ENCODE results near the gene FAM120B.
"Not testable (repeated sequence)": the region's sequence is repeated elsewhere in the genome, so short reads cannot be mapped to it uniquely, and the experiment has no call there.

The FAM120B gene

DNA sequence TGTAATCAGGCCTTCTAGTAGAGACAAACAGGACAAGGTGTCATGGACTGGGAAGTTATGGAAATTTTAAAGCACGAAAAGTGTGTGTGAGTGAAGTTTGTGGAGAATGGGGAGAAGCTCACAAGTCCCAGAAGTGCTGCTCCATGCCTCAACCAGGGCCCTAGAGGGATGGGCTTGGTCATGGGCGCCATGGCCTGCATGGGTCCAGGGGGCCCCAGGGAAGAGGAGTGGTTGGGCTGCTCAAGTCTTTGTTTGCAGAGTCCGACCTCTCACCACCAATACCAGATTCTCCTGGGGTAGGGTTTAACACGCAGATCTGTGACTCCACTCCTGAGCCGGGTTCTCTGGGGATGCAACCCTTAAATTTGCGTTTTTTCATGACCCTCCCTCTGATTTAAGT, 88.4 kb downstream of the FAM120B start:
- Histone ChIP-seq H3K9me3 (ENCODE audit: control insufficient read depth, low read length) (no peaks in the 10 kb centered on the region), H3K4me1 (ENCODE audit: control insufficient read depth, insufficient read depth, low read length) (no peaks in the 10 kb centered on the region), H3K9ac (ENCODE audit: low read length) (no peak overlapping the region), H3K36me3 (ENCODE audit: control insufficient read depth, insufficient read depth, low read length) (peaks cover 19% of the 10 kb centered on the region), H3K27me3 (ENCODE audit: control insufficient read depth, insufficient read depth, low read length) (no peaks in the 10 kb centered on the region), H3K4me3 (ENCODE audit: low read length) (no peak overlapping the region)

DNA sequence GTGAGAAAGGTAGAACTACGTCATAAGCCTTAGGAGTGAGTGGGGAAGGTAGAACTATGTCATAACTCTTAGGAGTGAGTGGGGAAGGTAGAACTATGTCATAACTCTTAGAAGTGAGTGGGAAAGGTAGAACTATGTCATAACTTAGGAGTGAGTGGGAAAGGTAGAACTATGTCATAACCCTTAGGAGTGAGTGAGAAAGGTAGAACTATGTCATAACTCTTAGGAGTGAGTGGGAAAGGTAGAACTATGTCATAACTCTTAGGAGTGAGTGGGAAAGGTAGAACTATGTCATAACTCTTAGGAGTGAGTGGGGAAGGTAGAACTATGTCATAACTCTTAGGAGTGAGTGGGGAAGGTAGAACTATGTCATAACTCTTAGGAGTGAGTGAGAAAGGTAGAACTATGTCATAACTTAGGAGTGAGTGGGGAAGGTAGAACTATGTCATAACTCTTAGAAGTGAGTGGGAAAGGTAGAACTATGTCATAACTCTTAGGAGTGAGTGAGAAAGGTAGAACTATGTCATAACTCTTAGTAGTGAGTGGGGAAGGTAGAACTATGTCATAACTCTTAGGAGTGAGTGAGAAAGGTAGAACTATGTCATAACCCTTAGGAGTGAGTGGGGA, 92.3 kb downstream of the FAM120B start:
- H3K27me3 ChIP-seq (ENCODE audit: control insufficient read depth, insufficient read depth, low read length); H3K9me3 ChIP-seq (ENCODE audit: control insufficient read depth, low read length); H3K9ac ChIP-seq (ENCODE audit: low read length); H3K4me3 ChIP-seq (ENCODE audit: low read length); H3K36me3 ChIP-seq (ENCODE audit: control insufficient read depth, insufficient read depth, low read length); H3K4me1 ChIP-seq (ENCODE audit: control insufficient read depth, insufficient read depth, low read length): not testable (repeated sequence)

DNA sequence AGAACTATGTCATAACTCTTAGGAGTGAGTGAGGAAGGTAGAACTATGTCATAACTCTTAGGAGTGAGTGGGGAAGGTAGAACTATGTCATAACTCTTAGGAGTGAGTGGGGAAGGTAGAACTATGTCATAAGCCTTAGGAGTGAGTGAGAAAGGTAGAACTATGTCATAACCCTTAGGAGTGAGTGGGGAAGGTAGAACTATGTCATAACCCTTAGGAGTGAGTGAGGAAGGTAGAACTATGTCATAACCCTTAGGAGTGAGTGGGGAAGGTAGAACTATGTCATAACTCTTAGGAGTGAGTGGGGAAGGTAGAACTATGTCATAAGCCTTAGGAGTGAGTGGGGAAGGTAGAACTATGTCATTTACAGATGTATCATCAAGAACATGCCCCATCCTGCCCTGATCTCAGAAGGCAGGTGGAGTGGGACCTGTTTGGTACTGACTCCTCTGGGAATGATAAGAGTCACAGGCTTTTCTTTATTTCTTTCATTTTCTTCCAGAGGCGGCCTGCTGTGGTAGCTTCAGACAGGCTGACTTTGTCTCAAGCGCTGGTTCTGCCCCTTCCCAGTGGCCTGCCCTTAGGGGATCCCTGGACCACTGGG, 93.5 kb downstream of the FAM120B start:
- not testable (repeated sequence) for H3K4me1 ChIP-seq (ENCODE audit: control insufficient read depth, insufficient read depth, low read length); H3K4me3 ChIP-seq (ENCODE audit: low read length); H3K9me3 ChIP-seq (ENCODE audit: control insufficient read depth, low read length); H3K36me3 ChIP-seq (ENCODE audit: control insufficient read depth, insufficient read depth, low read length); H3K9ac ChIP-seq (ENCODE audit: low read length); H3K27me3 ChIP-seq (ENCODE audit: control insufficient read depth, insufficient read depth, low read length)

DNA sequence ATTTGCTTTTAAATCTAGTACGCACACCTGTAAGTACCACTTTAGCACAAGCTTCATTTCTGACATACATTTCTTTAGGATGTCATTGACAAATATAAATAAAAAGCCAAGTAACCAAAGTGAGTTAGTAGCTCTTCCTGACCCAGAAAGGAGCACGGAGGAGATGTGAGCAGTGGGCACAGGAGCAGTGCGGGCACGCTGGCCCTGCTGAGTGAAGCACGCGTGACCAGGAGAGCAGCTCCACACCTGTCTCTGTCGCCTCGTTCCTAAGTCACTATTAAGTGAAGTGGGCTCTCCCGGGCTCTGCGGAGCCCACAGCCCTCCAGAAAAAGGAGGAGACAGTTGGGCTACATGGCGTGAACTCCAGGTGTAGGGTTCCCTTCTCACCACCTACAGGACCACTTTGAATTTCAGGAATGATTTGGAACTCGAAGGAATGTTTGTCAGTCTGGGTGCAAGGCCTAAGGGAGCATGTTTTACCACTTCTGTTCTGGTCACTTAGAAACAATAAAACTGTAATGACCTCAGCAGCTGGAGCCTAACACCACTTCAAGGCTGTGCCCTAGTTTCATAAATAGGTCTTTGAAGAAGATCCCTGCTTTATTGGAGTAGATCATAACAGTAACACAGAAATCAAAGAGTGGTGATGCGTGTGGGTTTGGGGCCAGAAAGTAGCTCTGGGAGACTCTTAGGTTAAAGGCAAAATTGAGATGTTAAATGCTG, 95.9 kb downstream of the FAM120B start:
- Histone ChIP-seq H3K36me3 (ENCODE audit: control insufficient read depth, insufficient read depth, low read length) (no peaks in the 10 kb centered on the region), H3K4me1 (ENCODE audit: control insufficient read depth, insufficient read depth, low read length) (no peaks in the 10 kb centered on the region), H3K4me3 (ENCODE audit: low read length) (no peak overlapping the region), H3K9me3 (ENCODE audit: control insufficient read depth, low read length) (no peaks in the 10 kb centered on the region), H3K27me3 (ENCODE audit: control insufficient read depth, insufficient read depth, low read length) (no peaks in the 10 kb centered on the region), H3K9ac (ENCODE audit: low read length) (no peak overlapping the region)

DNA sequence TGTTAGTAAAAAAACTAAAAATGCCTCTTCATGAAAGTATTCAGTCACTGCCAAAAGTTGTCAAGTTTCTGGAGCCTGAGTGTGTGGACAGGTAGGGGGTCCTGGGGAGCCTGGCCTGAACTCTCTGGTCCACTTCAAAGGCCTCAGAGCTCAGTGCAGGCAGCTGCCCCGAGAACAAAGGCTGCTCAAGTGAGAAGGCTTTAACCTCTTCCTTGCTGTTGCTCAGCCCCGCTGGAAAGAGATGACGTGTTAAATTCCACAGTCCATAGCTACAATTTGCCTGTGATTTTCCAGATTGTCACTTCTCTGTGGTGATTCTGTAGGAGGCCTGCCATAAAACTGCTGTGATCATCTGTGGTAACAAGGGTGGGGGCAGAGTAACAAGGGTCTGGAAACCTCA, 96.9 kb downstream of the FAM120B start:
- Histone ChIP-seq H3K4me3 (ENCODE audit: low read length) (no peak overlapping the region), H3K4me1 (ENCODE audit: control insufficient read depth, insufficient read depth, low read length) (no peaks in the 10 kb centered on the region), H3K27me3 (ENCODE audit: control insufficient read depth, insufficient read depth, low read length) (no peaks in the 10 kb centered on the region), H3K9ac (ENCODE audit: low read length) (no peak overlapping the region), H3K9me3 (ENCODE audit: control insufficient read depth, low read length) (no peaks in the 10 kb centered on the region), H3K36me3 (ENCODE audit: control insufficient read depth, insufficient read depth, low read length) (no peaks in the 10 kb centered on the region)

DNA sequence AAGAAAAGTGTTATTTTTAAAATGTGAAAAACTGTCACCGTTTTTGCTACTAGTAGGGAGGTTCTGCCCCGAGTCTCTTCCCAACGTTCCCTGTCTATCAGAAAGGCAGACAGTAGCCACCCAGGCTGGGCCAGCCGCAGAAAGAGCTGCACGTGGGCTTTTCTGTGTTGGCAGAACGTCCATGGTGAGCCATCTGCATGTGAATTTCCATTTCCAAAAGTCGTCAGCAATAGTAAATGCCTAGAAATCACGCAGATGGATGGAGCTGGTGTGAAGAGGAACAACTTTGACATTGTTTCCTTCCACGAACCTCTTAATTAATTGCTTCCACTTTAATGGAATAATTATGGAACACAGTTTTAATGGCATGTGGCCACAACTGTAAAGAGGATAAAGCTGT, 97.5 kb downstream of the FAM120B start:
- Histone ChIP-seq H3K9me3 (ENCODE audit: control insufficient read depth, low read length) (no peaks in the 10 kb centered on the region), H3K36me3 (ENCODE audit: control insufficient read depth, insufficient read depth, low read length) (no peaks in the 10 kb centered on the region), H3K27me3 (ENCODE audit: control insufficient read depth, insufficient read depth, low read length) (no peaks in the 10 kb centered on the region), H3K9ac (ENCODE audit: low read length) (no peak overlapping the region), H3K4me1 (ENCODE audit: control insufficient read depth, insufficient read depth, low read length) (no peaks in the 10 kb centered on the region), H3K4me3 (ENCODE audit: low read length) (no peak overlapping the region)

DNA sequence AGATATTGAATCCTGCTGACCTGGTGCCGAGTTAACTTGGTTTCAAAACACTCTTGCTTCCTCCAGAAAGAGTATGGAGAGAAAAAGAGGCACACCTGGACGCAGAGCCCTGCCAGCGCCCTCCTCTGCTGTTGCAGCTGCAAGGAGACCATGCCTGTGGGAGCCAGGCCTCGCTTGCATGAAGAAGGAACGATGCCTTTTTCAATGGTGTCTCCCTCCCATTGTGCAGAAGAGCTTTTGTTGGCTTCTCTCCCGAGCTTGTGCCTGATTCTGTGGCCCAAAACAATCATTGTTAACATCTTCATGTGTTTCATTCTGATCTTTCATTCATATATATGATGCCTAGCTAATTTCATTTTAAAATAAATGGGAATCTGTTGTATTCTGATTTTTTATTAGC, 98.1 kb downstream of the FAM120B start:
- Histone ChIP-seq H3K9ac (ENCODE audit: low read length) (no peak overlapping the region), H3K4me1 (ENCODE audit: control insufficient read depth, insufficient read depth, low read length) (no peaks in the 10 kb centered on the region), H3K27me3 (ENCODE audit: control insufficient read depth, insufficient read depth, low read length) (no peaks in the 10 kb centered on the region), H3K9me3 (ENCODE audit: control insufficient read depth, low read length) (no peaks in the 10 kb centered on the region), H3K36me3 (ENCODE audit: control insufficient read depth, insufficient read depth, low read length) (no peaks in the 10 kb centered on the region), H3K4me3 (ENCODE audit: low read length) (no peak overlapping the region)

DNA sequence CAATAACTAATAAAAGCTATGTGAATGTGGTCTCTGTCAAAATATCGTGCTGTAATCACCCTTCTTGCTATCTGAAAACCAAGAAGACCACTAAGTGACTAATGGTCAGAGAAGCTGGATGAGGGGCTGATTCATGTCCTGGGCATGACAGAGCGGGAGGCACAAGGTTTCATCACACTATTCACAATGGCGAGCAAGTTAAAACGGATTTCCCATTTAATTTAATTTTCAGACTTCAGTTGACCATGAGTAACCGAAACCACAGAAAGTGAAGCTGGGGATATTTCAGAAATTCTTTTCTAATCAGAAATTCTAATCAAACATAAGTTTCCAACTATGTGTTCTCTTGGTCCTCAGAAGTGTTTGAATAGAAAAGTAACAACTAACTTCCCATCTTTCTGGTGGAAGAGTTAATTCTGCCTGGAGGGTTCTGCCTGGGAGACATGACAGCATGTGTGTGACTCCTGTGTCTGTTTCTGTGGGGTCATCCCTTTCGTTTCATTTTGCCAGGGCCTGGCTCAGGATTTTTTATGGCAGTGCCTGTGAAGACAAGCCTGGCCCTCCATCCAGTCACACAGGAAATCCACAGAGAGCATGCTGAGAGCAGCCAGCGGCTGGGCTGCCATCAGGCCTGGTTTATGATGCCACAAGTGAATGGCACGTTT, 98.9 kb downstream of the FAM120B start:
- Histone ChIP-seq H3K4me1 (ENCODE audit: control insufficient read depth, insufficient read depth, low read length) (no peaks in the 10 kb centered on the region), H3K9ac (ENCODE audit: low read length) (no peak overlapping the region), H3K9me3 (ENCODE audit: control insufficient read depth, low read length) (no peaks in the 10 kb centered on the region), H3K27me3 (ENCODE audit: control insufficient read depth, insufficient read depth, low read length) (no peaks in the 10 kb centered on the region), H3K36me3 (ENCODE audit: control insufficient read depth, insufficient read depth, low read length) (no peaks in the 10 kb centered on the region), H3K4me3 (ENCODE audit: low read length) (no peak overlapping the region)

DNA sequence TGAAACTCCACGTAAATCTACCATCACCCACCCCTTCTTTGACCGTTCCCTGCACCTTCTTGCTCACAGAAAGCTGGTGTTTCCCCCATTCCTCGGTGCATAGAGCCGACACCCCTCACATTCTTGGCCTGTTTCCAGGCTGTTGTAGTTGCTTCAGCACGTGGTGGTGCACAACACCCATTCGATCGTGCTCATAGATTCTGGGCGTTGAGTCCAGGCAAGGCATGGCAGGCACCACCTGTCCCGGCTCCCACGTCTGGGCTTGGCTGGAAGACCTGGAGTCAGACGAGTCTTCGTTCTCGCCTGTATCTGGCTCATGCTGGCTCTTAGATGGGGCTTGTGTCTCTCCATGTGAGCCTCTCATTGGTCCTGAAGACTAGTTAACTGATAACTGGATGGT, 100.6 kb downstream of the FAM120B start:
- no peak overlapping the region for H3K9ac ChIP-seq (ENCODE audit: low read length)
- H3K4me1 ChIP-seq (ENCODE audit: control insufficient read depth, insufficient read depth, low read length): no peaks in the 10 kb centered on the region
- no peak overlapping the region for H3K4me3 ChIP-seq (ENCODE audit: low read length)
- H3K27me3 ChIP-seq (ENCODE audit: control insufficient read depth, insufficient read depth, low read length): no peaks in the 10 kb centered on the region
- H3K9me3 ChIP-seq (ENCODE audit: control insufficient read depth, low read length): no peaks in the 10 kb centered on the region
- no peaks in the 10 kb centered on the region for H3K36me3 ChIP-seq (ENCODE audit: control insufficient read depth, insufficient read depth, low read length)

DNA sequence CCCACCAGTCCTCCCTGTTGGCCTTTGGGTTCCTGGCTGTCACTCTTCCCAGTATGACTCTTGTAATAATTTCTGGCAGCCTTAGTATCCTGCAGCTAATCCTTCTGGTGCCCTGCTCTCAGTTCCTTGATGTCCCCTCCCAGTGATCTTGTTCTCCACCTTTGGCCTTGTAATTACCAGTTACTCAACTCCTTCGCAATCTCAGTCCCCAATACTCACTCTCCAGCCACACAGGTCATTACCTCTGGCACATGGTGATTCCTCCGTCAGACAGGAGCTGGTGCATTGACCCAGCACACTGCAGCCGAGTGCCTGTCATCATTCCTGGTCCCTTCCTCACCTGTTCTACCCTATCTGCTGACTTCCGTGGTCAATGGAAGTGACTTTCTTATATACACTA, 101.4 kb downstream of the FAM120B start:
- no peak overlapping the region for H3K9ac ChIP-seq (ENCODE audit: low read length)
- H3K4me3 ChIP-seq (ENCODE audit: low read length): no peak overlapping the region
- no peaks in the 10 kb centered on the region for H3K27me3 ChIP-seq (ENCODE audit: control insufficient read depth, insufficient read depth, low read length)
- H3K4me1 ChIP-seq (ENCODE audit: control insufficient read depth, insufficient read depth, low read length): no peaks in the 10 kb centered on the region
- H3K9me3 ChIP-seq (ENCODE audit: control insufficient read depth, low read length): no peaks in the 10 kb centered on the region
- no peaks in the 10 kb centered on the region for H3K36me3 ChIP-seq (ENCODE audit: control insufficient read depth, insufficient read depth, low read length)

DNA sequence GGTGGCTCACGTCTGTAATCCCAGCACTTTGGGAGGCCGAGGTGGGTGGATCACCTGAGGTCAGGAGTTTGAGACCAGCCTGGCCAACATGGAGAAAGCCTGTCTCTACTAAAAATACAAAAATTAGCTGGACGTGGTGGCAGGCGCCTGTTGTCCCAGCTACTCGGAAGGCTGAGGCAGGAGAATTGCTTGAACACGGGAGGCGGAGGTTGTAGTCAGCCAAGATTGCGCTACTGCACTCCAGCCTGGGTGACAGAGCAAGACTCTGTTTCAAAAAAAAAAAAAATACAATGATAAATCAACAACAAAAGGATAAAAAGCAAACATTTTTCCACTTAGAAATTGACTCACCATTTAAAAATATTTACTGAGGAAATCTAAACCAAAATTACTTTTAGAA, 103.2 kb downstream of the FAM120B start:
- not testable (repeated sequence) for H3K4me1 ChIP-seq (ENCODE audit: control insufficient read depth, insufficient read depth, low read length); H3K9me3 ChIP-seq (ENCODE audit: control insufficient read depth, low read length); H3K36me3 ChIP-seq (ENCODE audit: control insufficient read depth, insufficient read depth, low read length); H3K27me3 ChIP-seq (ENCODE audit: control insufficient read depth, insufficient read depth, low read length); H3K4me3 ChIP-seq (ENCODE audit: low read length); H3K9ac ChIP-seq (ENCODE audit: low read length)

DNA sequence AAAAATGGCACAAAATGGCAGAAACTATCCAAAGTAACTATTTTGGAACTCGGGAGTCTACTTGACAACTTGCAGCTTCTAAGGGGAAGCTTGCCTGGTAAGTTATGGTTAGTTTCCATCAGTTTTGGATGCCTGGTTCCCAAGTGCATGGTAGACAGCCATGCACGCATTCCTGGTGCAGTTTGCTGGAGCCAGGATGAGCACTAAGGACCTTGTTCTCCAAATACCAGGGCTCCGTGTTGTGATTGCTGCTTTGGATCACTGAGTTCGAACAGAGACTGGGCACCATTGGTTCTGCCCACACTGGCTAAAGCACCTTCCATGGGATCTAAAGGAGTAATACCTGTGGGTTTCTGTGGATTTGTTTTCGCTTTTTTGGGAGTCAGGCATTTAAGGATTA, 103.7 kb downstream of the FAM120B start:
- Histone ChIP-seq H3K4me3 (ENCODE audit: low read length) (no peak overlapping the region), H3K36me3 (ENCODE audit: control insufficient read depth, insufficient read depth, low read length) (no peaks in the 10 kb centered on the region), H3K4me1 (ENCODE audit: control insufficient read depth, insufficient read depth, low read length) (no peaks in the 10 kb centered on the region), H3K27me3 (ENCODE audit: control insufficient read depth, insufficient read depth, low read length) (no peaks in the 10 kb centered on the region), H3K9ac (ENCODE audit: low read length) (no peak overlapping the region), H3K9me3 (ENCODE audit: control insufficient read depth, low read length) (no peaks in the 10 kb centered on the region)
